HL-60 (cell line): ENCODE measurements around the gene MEP1B.

ENCODE experiments used
- DNase-seq, 2 experiments: peaks; one replicate each; pipeline ENCODE4 v3.0.0-alpha.2; 2010 to 2020; ENCODE audit warnings: low read depth in 1 of 2, low spot score in 1 of 2
- H3K27ac ChIP-seq: fragments of 250-450 bp; sonication (Bioruptor Pico); replicated peaks from 2 replicates; pipeline ENCODE4 v1.5.1; 2020; ENCODE audit warnings: mild to moderate bottlenecking, moderate library complexity
- H3K27me3 ChIP-seq: fragments of 250-450 bp; sonication (Bioruptor Pico); 2 replicates; pipeline ENCODE4 v1.5.1; 2021; ENCODE audit warnings: mild to moderate bottlenecking, moderate library complexity; ENCODE audit not compliant: insufficient read depth, poor library complexity, severe bottlenecking
- H3K4me3 ChIP-seq: replicated peaks from 2 replicates; pipeline ENCODE4 v1.5.1; 2011; ENCODE audit warnings: mild to moderate bottlenecking, control low read depth, low read length; ENCODE audit not compliant: insufficient read depth
- GABPA ChIP-seq: IDR thresholded peaks from 2 replicates; pipeline ENCODE4 v1.6.1; 2012; ENCODE audit warnings: low read depth
- POLR2AphosphoS5 ChIP-seq: IDR thresholded peaks from 2 replicates; pipeline ENCODE4 v1.6.1; 2012; ENCODE audit warnings: low read depth
- SPI1 ChIP-seq: IDR thresholded peaks from 2 replicates; pipeline ENCODE4 v1.6.1; 2012; ENCODE audit warnings: low read depth, mild to moderate bottlenecking, borderline replicate concordance
- TF ChIP-seq, protein P1 (sequence below): IDR thresholded peaks from 2 replicates; pipeline ENCODE4 v1.6.1; 2012; ENCODE audit warnings: low read depth; ENCODE audit not compliant: insufficient replicate concordance
- TF ChIP-seq, protein P2 (sequence below): IDR thresholded peaks from one replicate; pipeline ENCODE4 v1.5.1; 2011; ENCODE audit warnings: low read length, control low read depth, inconsistent platforms; ENCODE audit not compliant: insufficient read depth

MEP1B gene

GRCh38 chr18:32238635-32239268 lies 48.9 kb downstream of the MEP1B start:
- Histone ChIP-seq H3K27ac (no peak overlapping the region), H3K27me3 (peaks cover 6% of the 10 kb centered on the region), H3K4me3 (no peak overlapping the region)
- no peak for TF ChIP-seq SPI1
- TF ChIP-seq, protein P1, sequence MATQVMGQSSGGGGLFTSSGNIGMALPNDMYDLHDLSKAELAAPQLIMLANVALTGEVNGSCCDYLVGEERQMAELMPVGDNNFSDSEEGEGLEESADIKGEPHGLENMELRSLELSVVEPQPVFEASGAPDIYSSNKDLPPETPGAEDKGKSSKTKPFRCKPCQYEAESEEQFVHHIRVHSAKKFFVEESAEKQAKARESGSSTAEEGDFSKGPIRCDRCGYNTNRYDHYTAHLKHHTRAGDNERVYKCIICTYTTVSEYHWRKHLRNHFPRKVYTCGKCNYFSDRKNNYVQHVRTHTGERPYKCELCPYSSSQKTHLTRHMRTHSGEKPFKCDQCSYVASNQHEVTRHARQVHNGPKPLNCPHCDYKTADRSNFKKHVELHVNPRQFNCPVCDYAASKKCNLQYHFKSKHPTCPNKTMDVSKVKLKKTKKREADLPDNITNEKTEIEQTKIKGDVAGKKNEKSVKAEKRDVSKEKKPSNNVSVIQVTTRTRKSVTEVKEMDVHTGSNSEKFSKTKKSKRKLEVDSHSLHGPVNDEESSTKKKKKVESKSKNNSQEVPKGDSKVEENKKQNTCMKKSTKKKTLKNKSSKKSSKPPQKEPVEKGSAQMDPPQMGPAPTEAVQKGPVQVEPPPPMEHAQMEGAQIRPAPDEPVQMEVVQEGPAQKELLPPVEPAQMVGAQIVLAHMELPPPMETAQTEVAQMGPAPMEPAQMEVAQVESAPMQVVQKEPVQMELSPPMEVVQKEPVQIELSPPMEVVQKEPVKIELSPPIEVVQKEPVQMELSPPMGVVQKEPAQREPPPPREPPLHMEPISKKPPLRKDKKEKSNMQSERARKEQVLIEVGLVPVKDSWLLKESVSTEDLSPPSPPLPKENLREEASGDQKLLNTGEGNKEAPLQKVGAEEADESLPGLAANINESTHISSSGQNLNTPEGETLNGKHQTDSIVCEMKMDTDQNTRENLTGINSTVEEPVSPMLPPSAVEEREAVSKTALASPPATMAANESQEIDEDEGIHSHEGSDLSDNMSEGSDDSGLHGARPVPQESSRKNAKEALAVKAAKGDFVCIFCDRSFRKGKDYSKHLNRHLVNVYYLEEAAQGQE = no peak
- TF ChIP-seq GABPA = no peak
- TF ChIP-seq POLR2AphosphoS5 = no peak
- TF ChIP-seq, protein P2, sequence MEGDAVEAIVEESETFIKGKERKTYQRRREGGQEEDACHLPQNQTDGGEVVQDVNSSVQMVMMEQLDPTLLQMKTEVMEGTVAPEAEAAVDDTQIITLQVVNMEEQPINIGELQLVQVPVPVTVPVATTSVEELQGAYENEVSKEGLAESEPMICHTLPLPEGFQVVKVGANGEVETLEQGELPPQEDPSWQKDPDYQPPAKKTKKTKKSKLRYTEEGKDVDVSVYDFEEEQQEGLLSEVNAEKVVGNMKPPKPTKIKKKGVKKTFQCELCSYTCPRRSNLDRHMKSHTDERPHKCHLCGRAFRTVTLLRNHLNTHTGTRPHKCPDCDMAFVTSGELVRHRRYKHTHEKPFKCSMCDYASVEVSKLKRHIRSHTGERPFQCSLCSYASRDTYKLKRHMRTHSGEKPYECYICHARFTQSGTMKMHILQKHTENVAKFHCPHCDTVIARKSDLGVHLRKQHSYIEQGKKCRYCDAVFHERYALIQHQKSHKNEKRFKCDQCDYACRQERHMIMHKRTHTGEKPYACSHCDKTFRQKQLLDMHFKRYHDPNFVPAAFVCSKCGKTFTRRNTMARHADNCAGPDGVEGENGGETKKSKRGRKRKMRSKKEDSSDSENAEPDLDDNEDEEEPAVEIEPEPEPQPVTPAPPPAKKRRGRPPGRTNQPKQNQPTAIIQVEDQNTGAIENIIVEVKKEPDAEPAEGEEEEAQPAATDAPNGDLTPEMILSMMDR = no peak
- DNase-seq = no peak

GRCh38 chr18:32242395-32242794 lies 52.6 kb downstream of the MEP1B start:
- TF ChIP-seq SPI1 (no peak), POLR2AphosphoS5 (no peak), GABPA (no peak)
- TF ChIP-seq, protein P2 = no peak
- TF ChIP-seq, protein P1 = no peak
- Histone ChIP-seq H3K4me3 (no peak overlapping the region), H3K27me3 (peaks cover 7% of the 10 kb centered on the region), H3K27ac (no peak overlapping the region)
- DNase-seq = no peak

GRCh38 chr18:32243358-32243757 lies 53.5 kb downstream of the MEP1B start:
- no peak for TF ChIP-seq GABPA
- TF ChIP-seq POLR2AphosphoS5 = no peak
- TF ChIP-seq, protein P2 = no peak
- TF ChIP-seq SPI1 = no peak
- TF ChIP-seq, protein P1 = no peak

More at GRCh38 chr18:32243358-32243757, 53.5 kb downstream of the MEP1B start:
- no peak for DNase-seq
- Histone ChIP-seq H3K4me3 (no peak overlapping the region), H3K27ac (no peak overlapping the region), H3K27me3 (peaks cover 8% of the 10 kb centered on the region)
